Endothelial cell of umbilical vein (primary cell): Measurements from ENCODE around the gene ZBTB46. TPM values are rescaled to one million over a fixed set of nuclear protein-coding genes. Genes with fewer than 3 reads are reported as not detected.

Experiments
- BruUV-seq: library from RNA; stranded (reverse); fragments of 400-500 nt; replicated peaks from 2 replicates; lab custom pipeline; 2021; lab: Mats Ljungman, UMichigan
- CTCF ChIA-PET: fragments of 300-600, 350-600 bp; sonication (Branson Sonifier 250); formaldehyde crosslinking; loops from one replicate; lab custom pipeline; 2021; ENCODE audit warnings: antibody characterized with exemption, inconsistent platforms; lab: Charles Lee
- POLR2A ChIA-PET: fragments of 300-600, 350-600 bp; sonication (Branson Sonifier 250); formaldehyde crosslinking; loops from one replicate; lab custom pipeline; 2021; ENCODE audit warnings: antibody characterized with exemption, inconsistent platforms; lab: Charles Lee
- DNase-seq: peaks from one replicate; pipeline ENCODE4 v3.0.0-alpha.2; 2011; ENCODE audit warnings: low read depth, low spot score
- FAIRE-seq: peaks from 2 replicates; lab custom pipeline; 2011; peaks lifted over from hg19 to GRCh38; lab: Jason Lieb, UNC
- H2AFZ ChIP-seq: 2 replicates; pipeline ENCODE4 v1.6.0; 2012; ENCODE audit warnings: low read depth, low read length, control low read depth, inconsistent platforms
- H3K27ac ChIP-seq: 2 replicates; pipeline ENCODE4 v1.5.1; 2011; ENCODE audit warnings: low read depth, mild to moderate bottlenecking, control low read depth, low read length, moderate library complexity; ENCODE audit not compliant: insufficient read depth
- H3K27me3 ChIP-seq, 2 experiments: 2 replicates each; pipeline versions ENCODE4 v1.6.0 to v1.6.1; 2011; ENCODE audit warnings: low read length in 2 of 2, mixed read lengths in 1 of 2; ENCODE audit not compliant: control insufficient read depth in 2 of 2, insufficient read depth in 2 of 2
- H3K36me3 ChIP-seq, 2 experiments: 2 replicates in 1 of 2; 3 replicates in 1 of 2; pipeline ENCODE4 v1.5.1; 2011; ENCODE audit warnings: low read length in 2 of 2, mild to moderate bottlenecking in 1 of 2, moderate library complexity in 1 of 2; ENCODE audit not compliant: control insufficient read depth in 2 of 2, insufficient read depth in 2 of 2; ENCODE audit errors: extremely low read depth in 1 of 2
- H3K4me1 ChIP-seq: 3 replicates; pipeline ENCODE4 v1.5.1; 2011; ENCODE audit warnings: mild to moderate bottlenecking, low read length; ENCODE audit not compliant: control insufficient read depth, insufficient read depth; ENCODE audit errors: extremely low read depth
- H3K4me2 ChIP-seq: 2 replicates; pipeline ENCODE4 v1.6.1; 2011; ENCODE audit warnings: low read length, control low read depth, mixed read lengths; ENCODE audit not compliant: insufficient read depth
- H3K4me3 ChIP-seq, 3 experiments: fragments of 200-600 bp in 1 of 3; sonication (generic), shearing (Covaris generic) in 1 of 3; replicated peaks in 1 of 3; 2 replicates each; pipeline ENCODE4 v1.5.1; 2011 to 2016; ENCODE audit warnings: control low read depth in 3 of 3, low read length in 3 of 3, mild to moderate bottlenecking in 2 of 3, inconsistent platforms in 1 of 3, low read depth in 1 of 3, moderate library complexity in 1 of 3; ENCODE audit not compliant: insufficient read depth in 1 of 3
- H3K79me2 ChIP-seq: 2 replicates; pipeline ENCODE4 v1.6.0; 2012; ENCODE audit warnings: low read length, inconsistent platforms; ENCODE audit not compliant: control insufficient read depth, insufficient read depth
- H3K9ac ChIP-seq: replicated peaks from 2 replicates; pipeline ENCODE3; 2011; ENCODE audit warnings: low read length, control low read depth; ENCODE audit not compliant: insufficient read depth; ENCODE audit errors: extremely low read depth
- H3K9me1 ChIP-seq: replicated peaks from 3 replicates; pipeline ENCODE4 v1.6.0; 2011; ENCODE audit warnings: mild to moderate bottlenecking, low read length; ENCODE audit not compliant: control insufficient read depth, insufficient read depth; ENCODE audit errors: extremely low read depth
- H3K9me3 ChIP-seq: replicated peaks from 2 replicates; pipeline ENCODE4 v1.5.1; 2012; ENCODE audit warnings: low read length, inconsistent platforms; ENCODE audit not compliant: control insufficient read depth, insufficient read depth
- H4K20me1 ChIP-seq: replicated peaks from 2 replicates; pipeline ENCODE3; 2011; ENCODE audit warnings: mild to moderate bottlenecking, low read length; ENCODE audit not compliant: control insufficient read depth, insufficient read depth; ENCODE audit errors: extremely low read depth
- EZH2 ChIP-seq: IDR thresholded peaks from 2 replicates; pipeline ENCODE4 v1.6.1; 2012; ENCODE audit warnings: borderline replicate concordance, low read depth, mild to moderate bottlenecking, moderate library complexity, low read length, inconsistent platforms; ENCODE audit not compliant: severe bottlenecking
- FOS ChIP-seq: IDR thresholded peaks from 2 replicates; pipeline ENCODE4 v1.6.1; 2011; ENCODE audit warnings: mild to moderate bottlenecking, low read length, moderate library complexity, borderline replicate concordance; ENCODE audit not compliant: insufficient read depth
- GATA2 ChIP-seq: IDR thresholded peaks from 2 replicates; pipeline ENCODE4 v1.7.0; 2011; ENCODE audit warnings: low read depth, mild to moderate bottlenecking, moderate library complexity, mixed read lengths, low read length; ENCODE audit not compliant: insufficient read length, insufficient read depth
- JUN ChIP-seq: IDR thresholded peaks from 2 replicates; pipeline ENCODE4 v1.6.1; 2011; ENCODE audit warnings: borderline replicate concordance, low read depth; ENCODE audit not compliant: insufficient read length, insufficient read depth
- MAX ChIP-seq: IDR thresholded peaks from 2 replicates; pipeline ENCODE4 v1.6.1; 2011; ENCODE audit not compliant: insufficient read depth, insufficient read length
- MYC ChIP-seq: IDR thresholded peaks from one replicate; pipeline ENCODE4 v1.6.1; 2011; ENCODE audit warnings: mild to moderate bottlenecking, low read depth, low read length
- POLR2A ChIP-seq: IDR thresholded peaks from 2 replicates; pipeline ENCODE4 v1.6.1; 2012; ENCODE audit warnings: low read depth, mild to moderate bottlenecking, control low read depth, low read length
- POLR2AphosphoS5 ChIP-seq: IDR thresholded peaks from 2 replicates; pipeline ENCODE4 v1.6.1; 2012; ENCODE audit warnings: low read depth, mild to moderate bottlenecking, control low read depth, low read length, moderate library complexity; ENCODE audit not compliant: insufficient read depth
- dilution Hi-C: fragments of 300-500 bp; cut with MboI; formaldehyde crosslinking; loops from one replicate; pipeline ENCODE4 v1.15.0; 2019; ENCODE audit warnings: low sequenced_read_pairs; ENCODE audit not compliant: extremely low pct_ligation_motif_present
- intact Hi-C: fragments of 100-400 bp; cut with micrococcal nuclease; formaldehyde crosslinking; loops from one replicate; pipeline ENCODE4 v1.10.0; 2022
- polyA plus RNA-seq, 4 experiments: library from polyadenylated mRNA; depleted of rRNA in 3 of 4; stranded (reverse) in 3 of 4; unstranded in 1 of 4; fragments of >200 nt; gene quantifications; 2 replicates each; pipeline versions ENCODE4 v1.2.1 to v1.2.3, GENCODE V29; 2011 to 2012; ENCODE audit warnings: missing spikeins in 1 of 4
- total RNA-seq: library from RNA; stranded (reverse); gene quantifications from 2 replicates; pipeline ENCODE4 v1.2.3, GENCODE V29; 2021
- TF ChIP-seq, protein P1 (sequence below), 2 donors: IDR thresholded peaks; 1 replicate in 1 of 2; 2 replicates in 1 of 2; pipeline ENCODE4 v1.5.1; 2011; ENCODE audit warnings: low read length in 2 of 2, mild to moderate bottlenecking in 2 of 2, moderate library complexity in 2 of 2, control low read depth in 1 of 2, inconsistent platforms in 1 of 2, low read depth in 1 of 2; ENCODE audit not compliant: insufficient read depth in 1 of 2; ENCODE audit errors: extremely low read depth in 1 of 2

The ZBTB46 gene
- total and polyA plus RNA-seq, 2 donors (not counting 3 experiments of a cell fraction or from before 2014, with no cell fraction given) = 1.3 to 7.1 TPM

DNA sequence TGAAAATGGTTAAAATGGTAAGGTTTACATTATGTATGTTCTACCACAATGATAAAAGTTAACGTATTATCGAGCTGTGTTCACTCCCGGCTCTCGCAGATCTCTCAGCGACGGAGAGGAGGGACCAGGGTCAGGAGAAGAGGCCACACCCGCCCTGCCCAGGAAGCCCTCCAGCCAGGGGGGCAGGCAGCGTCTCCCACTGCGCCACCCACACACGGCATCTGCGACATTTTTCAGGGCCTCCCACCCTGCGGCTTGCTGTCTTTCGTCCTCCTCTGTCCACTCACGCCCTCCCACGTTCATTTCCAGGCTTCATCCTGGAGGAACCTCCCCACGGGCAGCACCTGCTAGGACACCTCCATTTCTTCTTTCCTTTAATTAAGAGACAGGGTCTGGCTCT, 43.3 kb downstream of the ZBTB46 start:
- intact Hi-C loops = loop anchor here (2.0 kb wide), 1 partner anchor 185 kb away; no protein-coding TSS in a partner anchor
- ChIA-PET POLR2A (no interaction called here), CTCF (interaction anchor here (1.2 kb wide), 1 partner anchor 77 kb away, joined by 3 read pairs; no protein-coding TSS in a partner anchor)
- H3K4me1 ChIP-seq = no peaks in the 10 kb centered on the region
- no peaks in the 10 kb centered on the region for H3K27me3 ChIP-seq
- no peaks in the 10 kb centered on the region for H3K36me3 ChIP-seq
- H3K4me2 ChIP-seq = no peak overlapping the region
- no peak overlapping the region for H3K27ac ChIP-seq
- TF ChIP-seq JUN (no peak), MYC (no peak), POLR2AphosphoS5 (no peak), POLR2A (no peak), FOS (no peak), MAX (no peak), EZH2 (no peak), GATA2 (no peak)
- TF ChIP-seq, protein P1, sequence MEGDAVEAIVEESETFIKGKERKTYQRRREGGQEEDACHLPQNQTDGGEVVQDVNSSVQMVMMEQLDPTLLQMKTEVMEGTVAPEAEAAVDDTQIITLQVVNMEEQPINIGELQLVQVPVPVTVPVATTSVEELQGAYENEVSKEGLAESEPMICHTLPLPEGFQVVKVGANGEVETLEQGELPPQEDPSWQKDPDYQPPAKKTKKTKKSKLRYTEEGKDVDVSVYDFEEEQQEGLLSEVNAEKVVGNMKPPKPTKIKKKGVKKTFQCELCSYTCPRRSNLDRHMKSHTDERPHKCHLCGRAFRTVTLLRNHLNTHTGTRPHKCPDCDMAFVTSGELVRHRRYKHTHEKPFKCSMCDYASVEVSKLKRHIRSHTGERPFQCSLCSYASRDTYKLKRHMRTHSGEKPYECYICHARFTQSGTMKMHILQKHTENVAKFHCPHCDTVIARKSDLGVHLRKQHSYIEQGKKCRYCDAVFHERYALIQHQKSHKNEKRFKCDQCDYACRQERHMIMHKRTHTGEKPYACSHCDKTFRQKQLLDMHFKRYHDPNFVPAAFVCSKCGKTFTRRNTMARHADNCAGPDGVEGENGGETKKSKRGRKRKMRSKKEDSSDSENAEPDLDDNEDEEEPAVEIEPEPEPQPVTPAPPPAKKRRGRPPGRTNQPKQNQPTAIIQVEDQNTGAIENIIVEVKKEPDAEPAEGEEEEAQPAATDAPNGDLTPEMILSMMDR (IDR thresholded peaks at IDR 0.05; ENCODE audit: extremely low read depth in 1 of 2, insufficient read depth in 1 of 2, low read depth in 1 of 2, low read length in 2 of 2) = no peak
- H4K20me1 ChIP-seq = no peaks in the 10 kb centered on the region
- no peaks in the 10 kb centered on the region for H3K9me3 ChIP-seq
- dilution Hi-C loops = no loop called here
- H3K79me2 ChIP-seq = no peaks in the 10 kb centered on the region
- FAIRE-seq (no peak), DNase-seq (no peak)
- no TSS peak for BruUV-seq
- H3K4me3 ChIP-seq = no peak overlapping the region
- no peaks in the 10 kb centered on the region for H3K9me1 ChIP-seq
- no peak overlapping the region for H3K9ac ChIP-seq
- no peak overlapping the region for H2AFZ ChIP-seq
